ENCODE data around the gene SIX2.

The SIX2 gene

GRCh38 chr2:45033302-45033701 is 24.1 kb upstream of the SIX2 start:
- no peak for DNase-seq (ENCODE audit: low read depth, low spot score)
- POLR2A ChIA-PET = interaction anchor here (0.6 kb wide), 1 partner anchor 14 kb away, joined by 3 read pairs; no protein-coding TSS in a partner anchor
- no peak for TF ChIP-seq CTCF (IDR thresholded peaks at IDR 0.05; ENCODE audit: insufficient read depth, low read length, missing control alignments)
- CTCF ChIA-PET = no interaction called here
- no peak overlapping the region for H3K4me3 ChIP-seq (ENCODE audit: low read depth, low read length)

- ChIA-PET CTCF (interaction anchor here (1.3 kb wide), 1 partner anchor 10 kb away, joined by 3 read pairs; no protein-coding TSS in a partner anchor), POLR2A (no interaction called here)
- no peak overlapping the region for H3K4me3 ChIP-seq (ENCODE audit: low read depth, low read length)
- DNase-seq (ENCODE audit: low read depth, low spot score) = no peak
- TF ChIP-seq CTCF (IDR thresholded peaks at IDR 0.05; ENCODE audit: insufficient read depth, low read length, missing control alignments) = no peak
Measured at GRCh38 chr2:45031028-45031427, 21.8 kb upstream of the SIX2 start.

GRCh38 chr2:45030553-45030952 is 21.3 kb upstream of the SIX2 start:
- no peak for DNase-seq (ENCODE audit: low read depth, low spot score)
- H3K4me3 ChIP-seq (ENCODE audit: low read depth, low read length) = no peak overlapping the region
- TF ChIP-seq CTCF (IDR thresholded peaks at IDR 0.05; ENCODE audit: insufficient read depth, low read length, missing control alignments) = no peak
- ChIA-PET CTCF (interaction anchor here (1.3 kb wide), 1 partner anchor 11 kb away, joined by 3 read pairs; no protein-coding TSS in a partner anchor), POLR2A (no interaction called here)

DNA sequence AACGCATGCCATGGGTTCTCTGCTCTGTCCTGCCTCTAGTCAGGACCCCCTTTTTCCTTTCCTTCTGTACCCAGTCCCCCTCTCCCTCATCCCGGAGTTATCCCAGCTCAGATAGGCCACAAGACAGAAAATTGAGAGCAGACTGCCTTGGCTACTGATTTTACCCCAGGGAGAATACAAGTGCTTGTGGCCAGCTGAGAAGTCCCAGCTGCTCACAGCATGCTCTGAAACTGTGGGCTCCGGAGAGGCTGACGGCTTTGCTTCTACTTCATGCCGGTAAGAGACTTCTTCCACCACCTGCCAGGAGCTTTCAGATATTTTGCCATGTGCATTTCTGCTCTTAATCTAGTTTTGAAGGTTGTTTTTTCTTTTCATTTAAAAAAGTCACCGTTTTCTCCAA is 20.0 kb upstream of the SIX2 start:
- no peak for TF ChIP-seq CTCF (IDR thresholded peaks at IDR 0.05; ENCODE audit: insufficient read depth, low read length, missing control alignments)
- POLR2A ChIA-PET = no interaction called here
- no peak overlapping the region for H3K4me3 ChIP-seq (ENCODE audit: low read depth, low read length)
- CTCF ChIA-PET = interaction anchor here (0.8 kb wide), 1 partner anchor 74 kb away, joined by 3 read pairs; no protein-coding TSS in a partner anchor
- DNase-seq (ENCODE audit: low read depth, low spot score) = no peak

- H3K4me3 ChIP-seq (ENCODE audit: low read depth, low read length) = no peak overlapping the region
- TF ChIP-seq CTCF (IDR thresholded peaks at IDR 0.05; ENCODE audit: insufficient read depth, low read length, missing control alignments) = no peak
- ChIA-PET POLR2A (no interaction called here), CTCF (interaction anchor here (0.8 to 1.2 kb wide), 2 partner anchors 15 to 466 kb away, joined by 3 read pairs; no protein-coding TSS in a partner anchor)
- peak; percentile 7 for DNase-seq (ENCODE audit: low read depth, low spot score)
Measured at GRCh38 chr2:45028276-45028675, 19.0 kb upstream of the SIX2 start.

- ChIA-PET CTCF (interaction anchor here (0.9 kb wide), 1 partner anchor 458 kb away, joined by 3 read pairs; no protein-coding TSS in a partner anchor), POLR2A (no interaction called here)
- H3K4me3 ChIP-seq (ENCODE audit: low read depth, low read length) = no peak overlapping the region
Measured at GRCh38 chr2:45026924-45027450, 17.7 kb upstream of the SIX2 start.

More at GRCh38 chr2:45026924-45027450, 17.7 kb upstream of the SIX2 start:
- TF ChIP-seq CTCF (IDR thresholded peaks at IDR 0.05; ENCODE audit: insufficient read depth, low read length, missing control alignments) = no peak
- no peak for DNase-seq (ENCODE audit: low read depth, low spot score)
